GM18507 (cell line): ENCODE data around the gene PTCSC3.

Experiments used
- DNase-seq: peaks from one replicate; pipeline ENCODE4 v3.0.0; 2011; ENCODE audit warnings: low read depth; ENCODE audit not compliant: insufficient read length; ENCODE audit errors: extremely low spot score
- FAIRE-seq: peaks from 2 replicates; lab custom pipeline; 2011; peaks lifted over from hg19 to GRCh38; lab: Jason Lieb, UNC

The PTCSC3 gene

GRCh38 chr14:36091096-36091495 lies 85.4 kb downstream of the PTCSC3 start:
- no peak for DNase-seq
- peak; percentile 88 for FAIRE-seq

GRCh38 chr14:36087411-36087810 lies 89.1 kb downstream of the PTCSC3 start:
- DNase-seq, result no peak
- FAIRE-seq, result no peak

GRCh38 chr14:36086629-36087395 lies 89.7 kb downstream of the PTCSC3 start:
- no peak for DNase-seq
- FAIRE-seq, result no peak

DNA sequence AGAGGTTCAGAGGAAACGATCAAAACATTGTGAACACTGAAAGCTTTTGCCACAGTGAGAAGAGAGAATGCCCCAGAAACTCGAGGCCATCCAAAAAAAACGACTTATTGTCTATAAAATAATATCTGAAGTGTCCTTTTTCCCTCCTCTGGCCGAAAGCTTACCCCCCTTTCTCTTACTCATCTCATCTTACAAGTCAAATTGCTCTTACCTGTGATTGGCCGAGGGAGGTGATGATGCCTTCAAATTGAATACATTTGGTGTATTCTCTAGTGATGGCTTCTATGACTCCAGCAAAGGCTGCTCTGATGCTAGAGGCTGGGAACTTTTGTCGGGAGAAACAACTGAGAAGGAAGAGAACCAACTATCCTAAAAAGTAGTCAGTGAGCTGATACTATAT lies 90.7 kb downstream of the PTCSC3 start:
- no peak for FAIRE-seq
- DNase-seq, result no peak
